Transverse colon (tissue), 4 donors: ENCODE results near the gene ENAH.

Experiments
- POLR2AphosphoS5 ChIP-seq, 3 donors: sonication (generic); formaldehyde crosslinking; IDR thresholded peaks; one replicate each; pipeline ENCODE4 v1.6.1; 2016; ENCODE audit warnings: antibody characterized with exemption in 3 of 3
- TF ChIP-seq, protein P1 (sequence below), 5 experiments: fragments of 200-600 bp in 3 of 5; fragments of 450-650 bp in 2 of 5; sonication (generic) in 3 of 5; IDR thresholded peaks; 1 replicate in 2 of 5; 2 replicates in 3 of 5; pipeline ENCODE4 v1.5.1; 2016 to 2017; ENCODE audit warnings: antibody characterized with exemption in 5 of 5, inconsistent platforms in 3 of 5, mild to moderate bottlenecking in 2 of 5, moderate library complexity in 1 of 5

DNA sequence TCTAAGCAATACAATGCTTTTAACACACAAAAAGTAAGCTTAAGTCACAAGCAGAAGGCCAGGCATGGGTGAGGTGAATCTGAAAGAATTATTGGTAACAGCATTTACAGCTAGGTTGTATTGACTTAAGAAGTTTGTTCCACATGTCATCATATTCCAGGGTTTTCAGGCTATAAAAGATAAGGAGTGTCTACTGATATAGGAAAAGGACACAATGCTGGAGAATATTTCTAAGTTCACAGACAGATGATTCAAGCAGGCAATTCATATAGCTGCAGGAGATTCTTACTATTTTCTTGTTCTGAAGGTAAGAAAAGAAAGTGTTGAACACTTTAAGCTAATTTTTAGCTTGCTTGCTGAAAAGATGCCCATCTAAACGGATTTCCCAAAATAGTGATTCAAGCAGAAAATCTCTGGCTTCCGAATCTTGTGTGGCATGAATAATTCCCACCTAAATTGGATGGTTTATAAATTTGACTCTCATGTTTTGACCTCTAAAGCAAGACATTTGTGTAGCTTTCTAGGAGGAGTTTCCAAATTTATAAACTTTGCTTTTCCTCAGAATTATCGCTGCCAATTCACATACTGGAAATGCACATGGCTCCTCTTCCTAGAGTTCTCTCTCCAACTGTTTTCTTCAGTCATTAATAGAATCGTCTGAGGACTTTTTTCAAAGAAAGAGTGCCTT is 129.5 kb downstream of the ENAH start:
- TF ChIP-seq, protein P1, sequence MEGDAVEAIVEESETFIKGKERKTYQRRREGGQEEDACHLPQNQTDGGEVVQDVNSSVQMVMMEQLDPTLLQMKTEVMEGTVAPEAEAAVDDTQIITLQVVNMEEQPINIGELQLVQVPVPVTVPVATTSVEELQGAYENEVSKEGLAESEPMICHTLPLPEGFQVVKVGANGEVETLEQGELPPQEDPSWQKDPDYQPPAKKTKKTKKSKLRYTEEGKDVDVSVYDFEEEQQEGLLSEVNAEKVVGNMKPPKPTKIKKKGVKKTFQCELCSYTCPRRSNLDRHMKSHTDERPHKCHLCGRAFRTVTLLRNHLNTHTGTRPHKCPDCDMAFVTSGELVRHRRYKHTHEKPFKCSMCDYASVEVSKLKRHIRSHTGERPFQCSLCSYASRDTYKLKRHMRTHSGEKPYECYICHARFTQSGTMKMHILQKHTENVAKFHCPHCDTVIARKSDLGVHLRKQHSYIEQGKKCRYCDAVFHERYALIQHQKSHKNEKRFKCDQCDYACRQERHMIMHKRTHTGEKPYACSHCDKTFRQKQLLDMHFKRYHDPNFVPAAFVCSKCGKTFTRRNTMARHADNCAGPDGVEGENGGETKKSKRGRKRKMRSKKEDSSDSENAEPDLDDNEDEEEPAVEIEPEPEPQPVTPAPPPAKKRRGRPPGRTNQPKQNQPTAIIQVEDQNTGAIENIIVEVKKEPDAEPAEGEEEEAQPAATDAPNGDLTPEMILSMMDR (IDR thresholded peaks at IDR 0.05), result no peak
- peak in 1 of 3 donors; percentile 18 for TF ChIP-seq POLR2AphosphoS5 (IDR thresholded peaks at IDR 0.05)
